Type B pancreatic cell (in vitro differentiated cells): ENCODE data around the gene ZC2HC1B. TPM values are rescaled to one million over a fixed set of nuclear protein-coding genes. Genes with fewer than 3 reads are reported as not detected.

Experiments
- DNase-seq: peaks from one replicate; pipeline ENCODE4 v3.0.0; 2021; ENCODE audit warnings: mixed read lengths; ENCODE audit not compliant: unreplicated experiment; ENCODE audit errors: extremely low spot score
- H3K27ac Mint-ChIP-seq: 2 replicates; pipeline ENCODE4 v1.8.0; 2021; ENCODE audit warnings: mild to moderate bottlenecking, mixed read lengths
- H3K27me3 Mint-ChIP-seq: 2 replicates; pipeline ENCODE4 v1.8.0; 2021; ENCODE audit warnings: mixed read lengths
- H3K36me3 Mint-ChIP-seq: 2 replicates; pipeline ENCODE4 v1.8.0; 2021; ENCODE audit warnings: mixed read lengths
- H3K4me1 Mint-ChIP-seq: one replicate; pipeline ENCODE4 v1.8.0; 2021; ENCODE audit warnings: mixed read lengths; ENCODE audit not compliant: unreplicated experiment
- H3K4me3 Mint-ChIP-seq: 2 replicates; pipeline ENCODE4 v1.8.0; 2021; ENCODE audit warnings: mild to moderate bottlenecking, mixed read lengths
- H3K9me3 Mint-ChIP-seq: 2 replicates; pipeline ENCODE4 v1.8.0; 2021; ENCODE audit warnings: mixed read lengths
- total RNA-seq: library from RNA; stranded (reverse); gene quantifications from 2 replicates; pipeline ENCODE4 v1.2.1, GENCODE V29; 2021; ENCODE audit warnings: low replicate concordance
- TF ChIP-seq, protein P1 (sequence below): fragments of 200-600 bp; sonication (generic); conservative IDR thresholded peaks from 2 replicates; pipeline ENCODE4 v1.5.0; 2021; ENCODE audit warnings: antibody characterized with exemption, mild to moderate bottlenecking

ZC2HC1B gene
- total RNA-seq, 1 donor from 2014 or later, result 0.34 TPM

DNA sequence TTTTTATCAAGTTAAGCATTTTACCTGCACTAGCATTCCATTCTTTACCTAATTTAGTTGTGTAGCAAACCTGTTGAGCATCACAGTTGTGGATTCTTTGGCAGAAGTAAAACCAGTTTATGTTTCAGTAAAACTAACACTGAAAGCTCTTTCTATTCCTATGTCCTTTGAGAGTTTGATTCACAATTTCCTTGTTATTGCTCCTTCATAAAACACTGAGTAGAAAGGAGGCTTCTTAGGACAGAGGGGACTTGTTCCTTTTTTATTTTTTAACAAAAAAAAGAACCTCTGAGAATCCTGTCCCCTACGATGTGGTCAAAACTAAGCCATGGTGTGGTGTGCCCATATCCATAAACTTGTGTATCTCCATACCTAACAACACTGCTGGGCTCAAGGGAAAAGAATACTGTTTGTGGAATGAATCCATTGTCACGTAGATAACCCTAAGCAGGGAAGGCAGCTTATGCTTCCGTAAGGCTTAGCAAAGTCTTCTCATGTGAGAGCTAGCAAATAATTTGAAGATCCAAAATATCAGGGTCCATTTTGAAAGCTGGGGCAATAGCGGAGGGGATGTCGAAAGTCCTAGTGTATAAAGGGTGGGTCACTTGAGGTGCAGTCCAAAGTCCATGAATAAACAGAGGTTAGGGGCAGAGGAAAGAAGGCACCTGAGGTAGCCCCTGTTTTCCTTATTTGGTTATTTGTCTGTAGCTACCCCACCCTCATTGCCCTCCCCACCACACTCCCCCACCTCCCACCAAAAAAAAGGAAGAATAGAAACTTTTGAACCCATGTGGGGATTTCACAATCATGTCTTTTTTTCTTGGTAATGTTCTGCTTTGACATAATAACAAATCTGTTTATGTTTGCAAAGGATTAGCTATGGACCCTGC lies 72.7 kb downstream of the ZC2HC1B start:
- H3K4me1 Mint-ChIP-seq, result peaks cover 16% of the 10 kb centered on the region
- TF ChIP-seq, protein P1, sequence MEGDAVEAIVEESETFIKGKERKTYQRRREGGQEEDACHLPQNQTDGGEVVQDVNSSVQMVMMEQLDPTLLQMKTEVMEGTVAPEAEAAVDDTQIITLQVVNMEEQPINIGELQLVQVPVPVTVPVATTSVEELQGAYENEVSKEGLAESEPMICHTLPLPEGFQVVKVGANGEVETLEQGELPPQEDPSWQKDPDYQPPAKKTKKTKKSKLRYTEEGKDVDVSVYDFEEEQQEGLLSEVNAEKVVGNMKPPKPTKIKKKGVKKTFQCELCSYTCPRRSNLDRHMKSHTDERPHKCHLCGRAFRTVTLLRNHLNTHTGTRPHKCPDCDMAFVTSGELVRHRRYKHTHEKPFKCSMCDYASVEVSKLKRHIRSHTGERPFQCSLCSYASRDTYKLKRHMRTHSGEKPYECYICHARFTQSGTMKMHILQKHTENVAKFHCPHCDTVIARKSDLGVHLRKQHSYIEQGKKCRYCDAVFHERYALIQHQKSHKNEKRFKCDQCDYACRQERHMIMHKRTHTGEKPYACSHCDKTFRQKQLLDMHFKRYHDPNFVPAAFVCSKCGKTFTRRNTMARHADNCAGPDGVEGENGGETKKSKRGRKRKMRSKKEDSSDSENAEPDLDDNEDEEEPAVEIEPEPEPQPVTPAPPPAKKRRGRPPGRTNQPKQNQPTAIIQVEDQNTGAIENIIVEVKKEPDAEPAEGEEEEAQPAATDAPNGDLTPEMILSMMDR, result no peak
- peaks cover 4% of the 10 kb centered on the region for H3K36me3 Mint-ChIP-seq
- H3K9me3 Mint-ChIP-seq, result no peaks in the 10 kb centered on the region
- no peak overlapping the region for H3K4me3 Mint-ChIP-seq
- DNase-seq, result no peak
- no peaks in the 10 kb centered on the region for H3K27me3 Mint-ChIP-seq
- no peak overlapping the region for H3K27ac Mint-ChIP-seq

DNA sequence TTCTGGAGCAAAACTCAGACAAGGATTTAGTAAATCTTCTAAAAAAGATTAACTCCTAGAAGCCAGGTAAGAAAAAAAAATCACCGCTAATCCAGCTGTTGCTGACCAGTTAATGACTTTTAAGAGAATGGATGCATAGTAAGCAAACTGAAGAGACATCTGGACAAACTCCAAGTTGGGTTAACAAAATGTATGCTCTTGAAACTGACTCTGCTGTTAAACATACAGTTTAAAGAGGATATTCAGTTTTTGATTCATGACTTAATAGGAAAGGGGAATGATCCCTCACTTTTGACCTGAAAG lies 73.3 kb downstream of the ZC2HC1B start:
- TF ChIP-seq, protein P1, result no peak
- H3K36me3 Mint-ChIP-seq, result peaks cover 7% of the 10 kb centered on the region
- H3K27me3 Mint-ChIP-seq, result no peaks in the 10 kb centered on the region
- no peak overlapping the region for H3K27ac Mint-ChIP-seq
- H3K4me3 Mint-ChIP-seq, result no peak overlapping the region
- H3K9me3 Mint-ChIP-seq, result no peaks in the 10 kb centered on the region
- DNase-seq, result no peak
- peaks cover 16% of the 10 kb centered on the region for H3K4me1 Mint-ChIP-seq

DNA sequence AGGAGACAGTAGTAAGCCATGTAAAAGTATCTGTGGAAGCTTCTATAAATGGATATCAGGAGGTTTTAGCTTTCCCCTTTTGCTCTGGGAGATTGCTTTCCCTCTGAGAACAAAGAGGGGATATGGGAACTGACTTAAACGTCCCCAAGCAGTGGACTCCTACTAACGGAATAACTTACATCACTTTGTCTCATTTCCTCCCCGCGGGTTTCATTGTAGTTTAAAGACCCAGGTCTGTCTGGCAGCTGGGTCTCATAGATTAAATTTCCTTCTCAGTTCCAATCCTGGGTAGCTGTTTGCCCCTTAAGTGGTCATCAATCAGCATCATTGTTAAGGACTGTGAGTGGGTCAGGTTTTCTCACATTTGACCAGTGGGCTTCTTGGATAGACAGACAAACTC lies 75.1 kb downstream of the ZC2HC1B start:
- no peak for DNase-seq
- Mint-ChIP-seq H3K4me1 (peaks cover 16% of the 10 kb centered on the region), H3K9me3 (no peaks in the 10 kb centered on the region), H3K27me3 (no peaks in the 10 kb centered on the region), H3K27ac (peak overlapping the region; percentile 14), H3K36me3 (peaks cover 7% of the 10 kb centered on the region), H3K4me3 (peak overlapping the region; percentile 6)
- TF ChIP-seq, protein P1, result no peak

DNA sequence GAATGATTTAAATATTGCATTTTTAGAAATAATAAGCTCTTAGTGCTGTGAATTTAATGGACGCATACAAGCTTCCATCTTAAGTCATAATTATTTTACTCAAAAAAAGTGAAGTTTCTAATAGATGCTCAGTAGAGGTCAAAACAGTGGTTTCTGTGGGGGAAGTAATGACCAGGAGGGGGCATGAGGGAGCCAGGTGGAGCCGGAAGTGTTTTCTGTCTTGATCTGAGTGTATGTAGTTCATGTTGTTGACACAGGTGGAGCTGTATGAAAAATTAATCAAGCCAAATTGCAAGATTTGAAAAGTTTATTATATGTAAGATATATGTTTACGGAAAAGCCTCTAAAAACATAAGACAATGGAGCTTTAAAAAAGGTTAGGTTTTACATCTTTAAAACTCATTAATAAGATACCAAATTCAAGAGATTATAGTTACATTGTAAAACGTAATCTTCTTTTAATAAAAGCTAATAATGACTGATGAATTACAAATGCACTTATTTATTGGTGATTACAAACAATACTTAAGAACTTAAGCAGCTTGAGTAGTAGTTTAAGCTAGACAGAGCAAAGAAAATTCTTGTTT lies 75.8 kb downstream of the ZC2HC1B start:
- H3K4me3 Mint-ChIP-seq, result no peak overlapping the region
- H3K27ac Mint-ChIP-seq, result no peak overlapping the region
- H3K36me3 Mint-ChIP-seq, result peaks cover 7% of the 10 kb centered on the region
- no peaks in the 10 kb centered on the region for H3K9me3 Mint-ChIP-seq
- peaks cover 16% of the 10 kb centered on the region for H3K4me1 Mint-ChIP-seq
- TF ChIP-seq, protein P1, result peak; percentile 84
- no peak for DNase-seq
- no peaks in the 10 kb centered on the region for H3K27me3 Mint-ChIP-seq

DNA sequence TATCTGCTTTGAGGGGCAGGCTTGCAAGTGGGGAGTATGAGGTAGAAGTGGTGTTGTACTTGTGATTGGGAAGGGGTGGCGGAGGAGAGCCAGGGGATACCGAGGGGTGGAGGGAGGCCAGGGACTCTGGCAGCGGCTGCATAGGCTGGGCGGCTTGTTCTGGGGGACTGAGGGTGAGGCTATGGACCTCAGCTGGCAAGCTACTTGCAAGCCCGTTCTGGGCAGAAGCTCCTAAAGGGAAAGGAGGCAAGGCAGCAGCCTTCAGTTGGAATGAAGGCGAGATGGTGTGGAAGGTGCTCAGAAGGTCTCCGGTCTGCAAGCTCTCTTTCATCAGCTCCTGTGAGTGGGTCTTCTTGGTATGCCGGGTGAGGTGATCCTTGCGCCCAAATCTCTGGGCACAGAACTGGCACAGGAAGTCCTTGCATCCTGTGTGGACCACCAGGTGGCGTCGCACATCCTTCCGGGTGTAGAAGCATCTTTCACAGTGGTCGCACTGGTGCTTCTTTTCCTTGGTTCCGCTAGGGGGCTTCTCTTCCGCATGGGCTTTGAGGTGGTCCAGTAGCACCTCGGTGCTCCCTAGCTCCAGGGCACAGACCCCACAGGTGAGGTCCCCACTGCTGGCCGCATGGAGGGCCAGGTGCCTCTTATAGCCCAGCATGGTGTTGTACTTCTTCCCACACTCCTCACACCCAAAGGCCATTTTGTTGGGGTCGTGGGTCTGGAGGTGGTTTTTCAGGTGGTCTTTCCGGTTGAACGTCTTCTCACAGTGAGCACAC lies 77.8 kb downstream of the ZC2HC1B start:
- H3K4me3 Mint-ChIP-seq, result no peak overlapping the region
- peaks cover 16% of the 10 kb centered on the region for H3K36me3 Mint-ChIP-seq
- no peak overlapping the region for H3K27ac Mint-ChIP-seq
- peaks cover 12% of the 10 kb centered on the region for H3K4me1 Mint-ChIP-seq
- H3K9me3 Mint-ChIP-seq, result peaks cover 4% of the 10 kb centered on the region
- H3K27me3 Mint-ChIP-seq, result no peaks in the 10 kb centered on the region
- no peak for DNase-seq
- TF ChIP-seq, protein P1, result peak; percentile 78
